ENCODE data around the gene PPP1R7. TPM values are rescaled to one million over a fixed set of nuclear protein-coding genes. Genes with fewer than 3 reads are reported as not detected.
A peak's percentile ranks its signal among the peaks of the same experiment; 100 is the strongest.
"Not testable (repeated sequence)": the region's sequence is repeated elsewhere in the genome, so short reads cannot be mapped to it uniquely, and the experiment has no call there.

Gene PPP1R7
- total RNA-seq, 1 donor, result 11.3 TPM

DNA sequence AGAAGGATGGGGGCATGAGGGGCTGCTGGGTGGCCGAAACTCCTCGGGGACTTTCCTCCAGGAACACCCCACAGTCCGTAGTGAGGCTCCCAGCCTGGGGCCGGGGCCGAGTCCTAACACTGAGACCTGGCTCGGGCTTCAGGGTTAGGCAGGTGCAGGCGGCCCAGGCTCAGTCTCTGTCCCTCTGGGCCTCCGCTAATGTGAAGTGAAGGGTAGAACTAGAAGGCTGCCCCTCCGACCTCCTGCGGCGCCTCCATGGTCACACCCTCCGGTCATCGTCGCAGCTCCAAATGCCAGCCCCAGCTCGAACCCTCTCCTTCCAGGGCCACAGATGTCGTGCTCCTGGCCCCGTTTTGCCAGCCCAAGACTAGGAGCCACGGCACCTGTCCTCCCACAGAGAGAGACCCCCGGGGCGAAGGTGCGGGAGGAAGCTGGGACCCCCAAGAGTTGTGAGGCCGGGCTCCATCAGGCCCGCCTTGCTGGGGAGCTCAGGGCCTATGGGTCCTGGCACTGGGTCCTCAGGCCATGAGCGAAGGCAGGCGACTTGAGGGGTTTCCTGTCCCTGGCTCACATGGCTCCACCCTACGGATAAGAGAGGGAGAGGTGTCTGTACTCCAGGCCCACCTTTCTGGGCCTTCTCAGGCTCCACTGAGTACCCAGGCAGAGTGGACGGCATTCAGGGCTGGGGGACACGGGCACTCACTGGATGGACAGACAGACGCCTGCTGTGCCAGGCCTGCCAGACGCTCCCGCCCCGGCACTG is 39.0 kb downstream of the PPP1R7 start:
- no peak for DNase-seq (ENCODE audit: low read depth in 2 of 3, low spot score in 2 of 3)

DNA sequence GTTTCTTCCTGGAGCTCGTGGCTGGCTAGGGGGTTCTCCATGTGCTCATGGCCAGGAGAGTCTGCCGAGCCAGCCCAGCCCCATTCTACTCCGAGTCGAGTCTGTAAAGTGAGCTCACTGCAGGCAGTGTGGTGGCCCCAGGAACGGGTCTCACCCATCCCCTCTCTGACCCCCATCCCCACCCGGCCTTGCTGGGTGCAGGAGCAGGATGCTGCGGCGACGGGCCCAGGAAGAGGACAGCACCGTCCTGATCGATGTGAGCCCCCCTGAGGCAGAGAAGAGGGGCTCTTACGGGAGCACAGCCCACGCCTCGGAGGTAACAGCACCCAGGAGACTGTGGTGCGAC is 39.6 kb downstream of the PPP1R7 start:
- DNase-seq (ENCODE audit: low read depth in 2 of 3, low spot score in 2 of 3), result no peak

DNA sequence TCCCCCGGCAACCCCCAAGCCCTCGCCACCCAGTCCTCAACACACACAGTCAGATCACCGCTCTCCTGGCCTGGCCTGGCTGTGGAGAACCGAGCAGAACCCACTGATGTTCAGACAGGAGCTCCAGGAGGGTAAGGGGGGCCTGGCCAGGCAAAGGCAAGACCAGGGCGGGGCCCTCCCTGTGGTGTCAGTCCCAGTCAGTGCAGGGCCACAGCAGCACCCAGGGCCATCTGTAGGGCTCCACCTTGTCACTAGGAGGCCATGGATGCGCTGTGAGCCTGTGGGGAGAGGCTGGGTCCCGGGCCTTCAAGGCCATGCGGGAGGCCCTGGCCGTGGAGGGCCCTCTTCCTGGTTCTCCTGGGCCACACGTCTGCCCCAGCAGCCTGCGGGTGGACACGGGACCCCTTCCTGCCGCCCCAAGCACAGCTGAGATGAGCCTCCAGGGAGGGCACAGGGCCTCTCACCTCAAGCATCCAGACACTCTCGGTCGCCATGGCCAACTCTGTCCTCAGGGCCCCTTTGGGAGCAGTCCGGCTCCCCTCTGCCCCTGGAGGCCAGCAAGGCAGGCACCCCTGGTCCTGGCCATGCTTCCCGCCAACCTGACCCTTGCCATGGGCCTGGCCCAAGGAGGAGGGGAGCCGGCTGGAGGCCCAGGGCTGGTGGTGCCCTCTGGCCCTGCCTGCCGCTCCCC is 40.2 kb downstream of the PPP1R7 start:
- DNase-seq (ENCODE audit: low read depth in 2 of 3, low spot score in 2 of 3), result no peak

DNA sequence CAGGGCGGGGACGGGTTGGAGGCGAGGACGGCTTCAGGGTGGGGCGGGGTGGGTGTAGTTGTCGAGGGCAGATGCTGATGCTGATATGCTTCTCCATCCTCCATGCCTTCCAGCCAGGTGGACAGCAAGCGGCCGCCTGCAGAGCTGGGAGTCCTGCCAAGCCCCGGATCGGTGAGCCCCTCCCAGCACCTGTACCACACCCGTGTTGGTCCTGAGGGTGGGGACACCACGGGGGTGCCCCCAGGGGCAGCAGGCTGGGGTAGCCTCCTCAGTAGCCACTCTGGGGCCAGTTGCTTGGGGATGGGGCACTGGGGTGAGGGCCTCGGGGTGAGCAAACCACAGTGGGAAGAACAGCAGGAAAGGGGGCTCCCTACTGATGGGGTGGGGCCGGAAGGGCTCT is 40.8 kb downstream of the PPP1R7 start:
- no peak for DNase-seq (ENCODE audit: low read depth in 2 of 3, low spot score in 2 of 3)

DNA sequence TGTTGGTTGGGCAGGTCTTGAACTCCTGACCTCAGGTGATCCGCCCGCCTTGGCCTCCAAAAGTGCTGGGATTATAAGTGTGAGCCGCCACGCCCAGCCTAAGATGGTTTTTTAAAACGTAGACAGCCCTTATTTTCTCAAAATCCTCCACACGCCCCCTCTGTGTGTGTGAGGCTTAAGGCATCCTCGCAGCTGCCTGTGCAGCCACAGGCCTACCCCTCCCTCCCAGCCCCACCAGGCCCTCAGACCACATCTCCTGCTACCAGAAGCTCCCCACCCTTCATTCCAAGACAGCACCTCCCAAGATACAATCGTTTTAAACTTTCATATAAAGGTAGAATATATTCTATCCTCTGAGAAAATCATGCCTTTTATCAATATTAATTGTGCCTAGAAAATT is 43.0 kb downstream of the PPP1R7 start:
- no peak for DNase-seq (ENCODE audit: low read depth in 2 of 3, low spot score in 2 of 3)

DNA sequence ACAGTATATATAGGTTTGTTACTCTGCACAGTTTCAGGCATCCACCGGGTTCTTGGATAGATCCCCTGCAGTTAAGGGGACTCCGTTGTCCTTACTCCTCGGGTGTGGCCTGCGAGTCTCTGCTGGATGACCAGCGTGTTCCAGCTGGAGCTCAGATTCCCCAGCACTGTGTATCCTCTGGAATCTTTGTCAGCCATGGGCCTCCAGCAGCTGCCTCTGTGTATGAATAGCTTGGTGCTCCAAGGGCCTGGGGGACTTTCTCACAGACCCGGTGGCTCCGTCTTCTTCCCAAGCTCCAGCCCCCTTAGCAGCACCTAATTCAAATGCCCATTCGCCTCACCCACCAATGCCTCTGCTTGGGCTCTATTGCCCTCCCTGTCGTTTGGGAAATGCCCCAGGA is 44.5 kb downstream of the PPP1R7 start:
- DNase-seq (ENCODE audit: low read depth in 2 of 3, low spot score in 2 of 3), result no peak

DNA sequence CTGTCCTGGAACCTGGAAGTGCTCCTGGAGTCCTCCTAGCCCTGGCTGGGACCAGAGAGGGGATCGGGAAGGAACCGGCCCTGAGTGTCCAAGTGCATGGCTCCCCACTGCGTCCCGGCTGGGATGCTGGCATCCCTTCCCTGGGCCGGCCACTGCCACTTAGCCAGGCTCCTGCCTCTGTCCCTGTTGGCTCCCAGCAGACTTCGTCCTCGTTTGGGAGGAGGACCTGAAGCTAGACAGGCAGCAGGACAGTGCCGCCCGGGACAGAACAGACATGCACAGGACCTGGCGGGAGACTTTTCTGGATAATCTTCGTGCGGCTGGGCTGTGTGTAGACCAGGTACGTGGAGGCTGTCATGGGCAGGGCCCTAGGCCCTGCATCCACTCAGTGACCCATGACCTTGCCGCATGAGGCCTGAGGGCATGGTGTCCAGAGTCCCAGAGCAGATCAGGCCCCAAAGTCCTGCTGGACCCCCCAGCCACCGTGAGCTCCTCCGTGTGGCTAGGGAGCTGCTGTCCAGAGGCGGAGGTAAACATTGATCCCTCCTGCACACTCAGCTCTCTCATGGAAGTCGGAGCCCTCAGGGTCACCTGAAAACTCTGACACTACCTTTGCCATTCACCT is 45.4 kb downstream of the PPP1R7 start:
- DNase-seq (ENCODE audit: low read depth in 2 of 3, low spot score in 2 of 3), result no peak

DNA sequence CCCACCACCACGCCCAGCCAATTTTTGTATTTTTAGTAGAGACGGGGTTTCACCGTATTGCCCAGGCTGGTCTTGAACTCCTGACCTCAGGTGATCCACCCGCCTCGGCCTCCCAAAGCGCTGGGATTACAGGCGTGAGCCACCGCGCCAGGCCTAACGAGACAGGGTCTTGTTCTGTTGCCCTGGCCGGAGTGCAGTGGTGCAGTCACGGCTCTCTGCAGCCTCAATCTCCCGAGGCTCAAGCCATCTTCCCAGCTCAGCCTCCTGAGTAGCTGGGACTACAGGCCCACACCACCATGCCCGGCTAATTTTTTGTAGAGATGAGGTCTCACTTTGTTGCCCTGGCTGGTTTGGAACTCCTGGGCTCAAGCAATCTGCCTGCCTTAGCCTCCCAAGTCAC is 47.0 kb downstream of the PPP1R7 start:
- DNase-seq (ENCODE audit: low read depth in 2 of 3, low spot score in 2 of 3), result not testable (repeated sequence)

DNA sequence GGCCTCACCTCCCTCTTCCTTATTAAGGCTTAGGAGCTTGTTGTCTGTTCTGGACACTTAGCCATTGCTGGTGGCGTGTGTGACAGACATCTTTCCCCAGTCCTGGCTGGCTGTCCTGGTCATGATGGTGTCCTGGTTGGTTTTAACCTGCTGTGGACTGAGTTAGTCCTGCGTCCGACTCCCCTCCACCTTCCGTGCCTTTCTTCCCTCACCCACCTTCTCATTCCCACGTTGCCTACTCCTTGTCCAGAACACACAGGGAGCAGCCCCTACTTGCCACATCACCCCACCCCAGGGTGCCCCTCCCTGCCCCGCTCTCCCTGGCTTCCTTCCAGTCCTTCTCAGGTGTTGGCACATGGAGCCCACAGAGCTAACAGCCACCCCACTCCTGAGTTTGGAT is 47.7 kb downstream of the PPP1R7 start:
- no peak for DNase-seq (ENCODE audit: low read depth in 2 of 3, low spot score in 2 of 3)

DNA sequence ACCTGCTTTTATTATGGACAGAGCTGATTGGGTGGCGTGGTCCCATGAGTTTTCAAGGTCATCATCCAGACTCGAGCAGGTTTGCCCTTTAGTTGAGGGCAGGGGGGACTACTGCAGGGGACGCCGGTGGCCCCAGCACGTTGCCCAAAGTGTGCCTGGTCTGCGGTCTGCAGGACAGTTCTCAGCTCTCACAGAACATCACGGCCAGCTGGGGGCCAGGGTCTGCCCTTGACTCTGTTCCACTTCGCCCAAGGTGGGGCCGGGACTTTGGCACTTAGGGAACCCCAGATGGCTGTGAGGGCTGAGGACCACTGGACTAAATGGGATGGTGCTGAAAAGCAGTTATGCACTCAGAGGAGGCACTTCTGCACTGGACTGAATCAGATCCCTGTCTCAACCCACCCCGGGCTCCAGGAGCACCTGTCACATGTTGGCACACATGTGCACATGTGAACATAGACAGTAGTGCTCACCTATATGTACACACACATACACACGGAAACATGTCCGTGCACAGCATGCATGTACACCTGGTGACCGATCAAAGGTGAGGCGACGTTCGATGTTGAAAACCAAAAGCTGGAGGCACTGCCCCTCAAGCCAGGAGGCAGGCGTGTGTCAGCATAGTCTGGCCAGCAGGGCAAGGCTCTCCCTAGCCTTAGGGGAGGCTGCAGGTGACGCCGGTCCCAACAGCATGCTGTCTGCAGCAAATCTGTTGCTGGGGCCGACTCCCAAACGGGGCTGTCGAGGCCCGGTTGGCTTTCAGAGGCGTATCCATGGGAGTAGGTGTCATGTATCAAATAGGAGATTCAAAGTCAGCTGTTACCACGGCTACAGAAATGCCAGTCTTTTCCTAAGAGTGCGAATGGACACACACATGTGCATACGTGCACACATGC is 48.4 kb downstream of the PPP1R7 start:
- DNase-seq (ENCODE audit: low read depth in 2 of 3, low spot score in 2 of 3), result no peak

DNA sequence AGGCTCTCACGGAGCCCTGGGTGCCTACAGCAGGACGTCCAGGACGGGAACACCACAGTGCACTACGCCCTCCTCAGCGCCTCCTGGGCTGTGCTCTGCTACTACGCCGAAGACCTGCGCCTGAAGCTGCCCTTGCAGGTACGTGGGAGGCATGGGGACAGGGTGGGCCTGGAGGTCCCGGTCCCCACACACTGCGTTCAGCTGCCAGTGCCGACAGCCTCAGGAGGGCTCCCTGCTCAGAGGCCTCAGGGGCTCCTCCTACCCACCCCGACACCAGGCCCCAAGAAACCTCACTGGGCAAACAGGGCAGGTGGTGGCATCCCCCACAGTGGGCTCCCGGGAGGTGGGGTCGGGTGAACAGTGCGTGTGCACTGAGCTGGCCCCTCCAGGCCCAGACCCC is 49.0 kb downstream of the PPP1R7 start:
- DNase-seq (ENCODE audit: low read depth in 2 of 3, low spot score in 2 of 3), result no peak

DNA sequence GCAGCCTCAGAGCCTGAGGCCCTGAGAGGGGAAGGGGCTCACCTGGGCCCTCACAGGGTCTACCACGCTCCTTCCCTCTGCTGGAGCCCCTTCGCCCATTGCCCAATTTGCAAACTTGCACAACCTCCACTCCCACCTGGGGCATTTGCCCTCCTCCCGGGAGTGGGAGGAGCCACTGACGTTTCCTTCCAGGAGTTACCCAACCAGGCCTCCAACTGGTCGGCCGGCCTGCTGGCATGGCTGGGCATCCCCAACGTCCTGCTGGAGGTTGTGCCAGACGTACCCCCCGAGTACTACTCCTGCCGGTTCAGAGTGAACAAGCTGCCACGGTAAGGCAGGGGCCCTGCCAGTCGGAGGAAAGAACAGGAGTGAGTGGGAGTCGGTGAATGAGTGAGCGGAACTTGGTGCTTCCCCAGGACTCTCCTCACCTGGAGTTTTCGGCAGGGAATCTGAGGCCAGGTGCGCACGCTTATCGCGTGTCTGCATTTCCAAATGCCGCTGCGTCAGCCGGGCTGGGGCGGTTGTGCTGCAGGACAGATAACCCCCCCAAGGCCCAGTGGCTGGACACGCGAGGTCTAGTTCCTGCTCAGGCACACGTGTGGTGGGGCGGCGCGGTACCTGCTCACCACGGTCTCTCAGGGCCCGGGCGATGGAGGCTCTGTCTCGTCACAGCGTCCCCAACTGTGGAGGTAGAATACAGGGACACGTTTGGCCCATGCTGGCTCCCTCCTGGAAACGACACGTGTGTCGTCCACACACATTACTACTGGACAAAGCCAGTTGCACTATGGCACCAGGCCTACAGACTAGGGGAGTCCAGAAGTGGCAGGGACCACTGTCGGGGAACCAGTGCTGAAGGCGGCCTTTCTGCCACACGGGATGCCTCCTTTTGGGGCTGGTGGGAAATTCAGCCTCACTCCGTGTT is 49.9 kb downstream of the PPP1R7 start:
- DNase-seq (ENCODE audit: low read depth in 2 of 3, low spot score in 2 of 3), result no peak

DNA sequence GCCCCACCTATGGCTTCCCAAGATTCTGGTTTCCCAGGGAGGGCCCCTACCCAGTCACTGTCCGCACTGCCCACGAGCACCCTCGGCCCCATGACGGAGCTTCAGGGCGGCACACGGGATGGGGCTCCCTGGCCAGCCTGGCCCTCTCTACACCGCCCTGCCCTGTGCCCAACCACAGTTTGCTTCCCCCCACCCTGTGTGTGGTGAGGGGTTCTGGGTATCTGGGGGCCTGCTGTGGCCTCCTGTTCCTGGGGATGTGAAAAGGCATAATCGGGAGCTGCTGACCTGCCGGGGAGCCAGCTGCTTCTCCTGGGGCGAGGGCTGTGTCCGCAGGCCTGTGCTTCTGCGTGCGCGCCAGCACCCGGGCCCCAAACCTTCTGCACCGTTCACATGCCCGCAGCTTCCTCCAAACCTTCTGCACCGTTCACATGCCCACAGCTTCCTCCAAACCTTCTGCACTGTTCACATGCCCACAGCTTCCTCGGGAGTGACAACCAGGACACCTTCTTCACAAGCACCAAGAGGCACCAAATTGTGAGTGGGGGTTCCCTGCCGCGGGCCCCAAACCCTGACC is 50.6 kb downstream of the PPP1R7 start:
- peak in 2 of 3 donors; percentile 65 to 78 for DNase-seq (ENCODE audit: low read depth in 2 of 3, low spot score in 2 of 3)

DNA sequence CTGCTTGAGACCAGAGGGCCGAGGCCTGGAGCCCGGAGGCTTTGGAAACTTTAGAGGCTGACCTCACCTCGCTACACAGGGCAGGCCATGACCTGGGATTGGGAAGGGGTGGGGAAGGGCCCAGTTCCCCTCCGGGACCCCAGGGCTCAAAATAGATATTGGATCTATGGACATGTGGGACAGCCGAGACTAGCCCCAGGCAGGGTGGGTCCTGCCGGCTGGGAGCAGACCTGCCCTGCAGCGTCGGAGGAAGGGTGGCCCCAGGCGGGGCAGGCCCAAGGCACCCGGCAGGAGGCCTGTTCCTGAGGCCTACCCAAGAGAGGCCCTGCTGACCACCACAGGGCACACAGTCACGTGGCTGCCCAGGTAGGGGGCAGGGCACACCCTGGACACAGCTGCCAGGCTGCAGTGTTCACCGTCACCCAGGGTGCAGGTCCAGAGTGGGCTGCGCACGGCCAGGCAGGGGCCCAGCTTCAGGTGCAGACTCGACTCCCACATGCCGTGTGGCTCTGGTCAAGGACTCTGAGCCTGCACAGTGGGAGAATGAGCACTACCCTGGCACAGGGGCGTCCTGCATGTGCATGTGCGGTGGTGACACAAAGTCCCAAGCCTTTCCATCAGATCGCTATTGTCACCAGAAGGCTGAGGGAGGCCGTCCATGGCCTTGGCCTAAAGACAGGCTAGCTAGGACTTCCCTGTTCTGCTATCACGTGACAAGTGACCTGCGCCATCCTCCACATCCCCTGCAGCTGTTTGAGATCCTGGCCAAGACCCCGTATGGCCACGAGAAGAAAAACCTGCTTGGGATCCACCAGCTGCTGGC is 51.4 kb downstream of the PPP1R7 start:
- no peak for DNase-seq (ENCODE audit: low read depth in 2 of 3, low spot score in 2 of 3)

DNA sequence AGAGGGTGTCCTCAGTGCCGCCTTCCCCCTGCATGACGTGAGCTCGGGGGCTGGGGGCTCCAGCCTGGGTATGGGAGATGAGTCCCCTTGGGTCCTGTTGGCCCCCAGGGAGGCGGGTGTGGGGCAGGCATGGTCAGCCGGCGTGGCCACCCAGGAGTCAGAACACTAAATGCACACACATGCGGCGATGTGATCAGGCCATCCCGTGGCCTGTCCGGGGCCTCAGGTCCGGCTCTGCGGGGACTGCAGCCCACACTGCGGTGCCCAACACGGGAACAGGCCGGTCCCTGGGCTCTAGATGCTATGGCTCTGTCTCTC is 52.0 kb downstream of the PPP1R7 start:
- DNase-seq (ENCODE audit: low read depth in 2 of 3, low spot score in 2 of 3), result no peak

DNA sequence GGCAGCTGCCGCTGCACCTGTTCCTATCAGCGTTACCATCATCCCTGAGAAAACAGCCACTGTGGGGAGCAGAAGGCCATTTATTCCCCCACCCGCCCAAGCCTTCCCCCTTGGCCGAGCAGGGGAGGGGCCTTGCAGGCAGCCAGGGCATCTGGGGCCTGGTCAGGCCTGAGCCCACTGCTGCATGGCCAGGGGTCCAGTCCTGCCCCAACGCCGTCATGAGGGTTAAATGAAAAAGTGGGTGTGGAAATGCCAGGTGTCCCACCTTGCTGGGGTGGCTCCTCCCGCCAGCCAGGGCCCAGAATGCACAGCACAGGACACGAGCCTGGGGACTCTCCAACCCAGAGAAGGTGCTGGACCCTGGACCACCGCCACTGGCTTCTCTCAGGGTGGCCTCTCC is 52.4 kb downstream of the PPP1R7 start:
- DNase-seq (ENCODE audit: low read depth in 2 of 3, low spot score in 2 of 3), result no peak

DNA sequence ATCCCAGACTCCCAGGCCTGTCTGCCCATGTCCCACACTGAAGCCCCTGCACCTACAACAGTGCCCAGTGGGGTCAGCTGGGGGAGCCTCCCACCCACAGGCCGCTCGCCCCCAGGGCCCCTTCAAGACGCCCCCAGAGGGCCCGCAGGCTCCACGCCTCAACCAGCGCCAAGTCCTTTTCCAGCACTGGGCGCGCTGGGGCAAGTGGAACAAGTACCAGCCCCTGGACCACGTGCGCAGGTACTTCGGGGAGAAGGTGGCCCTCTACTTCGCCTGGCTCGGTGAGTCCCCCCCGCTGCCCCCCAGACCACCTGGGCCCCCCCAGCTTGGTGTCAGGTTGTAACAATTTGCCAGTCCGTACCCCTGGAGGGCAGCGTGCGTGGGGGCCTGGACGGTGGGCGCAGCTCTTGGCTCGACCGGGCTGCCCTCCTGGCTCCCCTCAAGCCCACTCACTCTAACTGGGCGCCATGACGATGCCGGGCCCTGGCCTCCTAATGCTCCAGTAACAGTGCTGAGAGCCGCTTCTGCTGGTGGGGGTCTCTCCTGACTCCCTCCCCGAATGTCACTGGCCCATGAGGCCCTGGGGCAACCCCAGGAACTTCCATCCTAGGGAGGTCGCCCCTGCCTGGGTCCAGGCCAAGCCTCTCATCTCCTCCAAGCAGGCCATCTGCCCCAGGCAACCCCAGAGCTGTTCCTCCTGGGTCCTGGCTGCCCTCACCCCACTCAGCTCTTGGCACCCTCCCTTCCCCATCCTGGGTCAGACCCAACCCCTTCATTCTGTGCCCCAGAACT is 53.1 kb downstream of the PPP1R7 start:
- no peak for DNase-seq (ENCODE audit: low read depth in 2 of 3, low spot score in 2 of 3)

DNA sequence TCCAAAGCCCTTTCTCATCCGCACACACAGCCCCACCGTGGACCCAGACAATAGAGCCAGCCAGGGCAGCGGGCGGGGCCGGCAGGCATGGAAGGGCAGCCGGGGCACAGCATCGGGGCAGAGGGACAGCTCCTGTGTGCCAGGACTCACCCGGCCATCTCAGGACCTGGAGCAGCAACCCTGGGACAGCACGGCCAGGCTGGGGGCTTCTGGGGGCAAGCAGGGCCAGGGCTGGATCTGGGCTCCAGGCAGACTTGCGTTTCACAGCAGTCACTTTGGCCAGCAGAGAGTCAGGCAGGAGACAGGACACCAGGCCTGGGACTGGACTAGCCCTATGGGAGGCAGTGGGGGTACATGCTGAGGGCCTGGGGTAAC is 53.7 kb downstream of the PPP1R7 start:
- no peak for DNase-seq (ENCODE audit: low read depth in 2 of 3, low spot score in 2 of 3)
